Kidney glomerular epithelial cell (primary cell): ENCODE measurements around the gene TSPO.

Experiments
- DNase-seq: peaks from one replicate; lab custom pipeline; 2025; lab: John Stamatoyannopoulos, UW

TSPO gene

DNA sequence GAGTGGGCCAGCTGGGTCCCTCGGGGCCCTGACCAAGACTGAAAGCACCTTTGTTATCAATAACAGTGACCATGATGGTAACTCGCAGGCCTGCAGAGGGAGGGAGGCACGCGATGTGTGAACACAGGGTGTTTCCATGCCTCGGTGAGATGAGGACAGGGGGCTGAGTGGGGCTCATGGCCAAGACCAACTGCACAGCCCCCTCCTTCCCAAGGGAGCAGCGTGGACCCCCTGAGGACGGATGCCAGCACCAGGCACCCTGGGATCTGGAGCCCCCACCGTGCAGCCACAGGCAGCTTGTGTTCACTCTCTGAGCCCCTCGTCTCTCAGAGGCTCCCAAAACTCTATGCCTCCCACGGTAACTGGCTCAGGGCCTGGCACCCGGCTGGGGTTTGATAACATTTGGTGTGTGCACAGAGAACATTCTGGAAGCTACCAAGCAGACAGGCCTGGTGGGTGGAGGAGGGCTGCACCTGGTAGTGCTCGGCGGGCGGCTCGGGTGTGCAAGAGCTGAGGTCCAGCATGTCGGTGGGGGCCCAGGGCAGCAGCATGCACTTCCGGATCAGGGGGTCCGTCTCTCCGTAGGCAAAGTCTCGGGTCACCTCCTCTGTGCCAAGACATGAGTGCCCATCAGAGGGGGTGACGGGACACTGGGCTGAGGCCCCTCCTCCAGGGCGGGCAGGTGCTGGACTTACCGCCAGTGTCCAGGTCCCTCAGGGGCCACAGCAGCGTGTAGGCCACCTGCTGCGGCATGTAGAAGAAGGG, 28.0 kb downstream of the TSPO start:
- DNase-seq, result no peak

DNA sequence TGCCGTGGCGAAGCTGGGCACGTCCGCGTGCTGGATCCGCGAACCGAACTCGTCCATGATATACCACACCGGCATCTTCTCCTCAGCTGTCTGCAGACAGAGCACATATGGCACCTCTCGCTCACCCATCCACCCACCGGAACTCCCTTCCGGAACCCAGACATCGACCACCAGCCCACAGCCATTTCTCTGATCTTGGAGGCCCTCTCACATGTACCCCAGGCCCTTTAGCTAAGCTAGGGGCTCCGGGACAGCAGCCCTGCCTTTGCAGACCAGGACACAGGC, 28.5 kb downstream of the TSPO start:
- no peak for DNase-seq

GRCh38 chr22:43180670-43181069, 29.3 kb downstream of the TSPO start:
- no peak for DNase-seq

DNA sequence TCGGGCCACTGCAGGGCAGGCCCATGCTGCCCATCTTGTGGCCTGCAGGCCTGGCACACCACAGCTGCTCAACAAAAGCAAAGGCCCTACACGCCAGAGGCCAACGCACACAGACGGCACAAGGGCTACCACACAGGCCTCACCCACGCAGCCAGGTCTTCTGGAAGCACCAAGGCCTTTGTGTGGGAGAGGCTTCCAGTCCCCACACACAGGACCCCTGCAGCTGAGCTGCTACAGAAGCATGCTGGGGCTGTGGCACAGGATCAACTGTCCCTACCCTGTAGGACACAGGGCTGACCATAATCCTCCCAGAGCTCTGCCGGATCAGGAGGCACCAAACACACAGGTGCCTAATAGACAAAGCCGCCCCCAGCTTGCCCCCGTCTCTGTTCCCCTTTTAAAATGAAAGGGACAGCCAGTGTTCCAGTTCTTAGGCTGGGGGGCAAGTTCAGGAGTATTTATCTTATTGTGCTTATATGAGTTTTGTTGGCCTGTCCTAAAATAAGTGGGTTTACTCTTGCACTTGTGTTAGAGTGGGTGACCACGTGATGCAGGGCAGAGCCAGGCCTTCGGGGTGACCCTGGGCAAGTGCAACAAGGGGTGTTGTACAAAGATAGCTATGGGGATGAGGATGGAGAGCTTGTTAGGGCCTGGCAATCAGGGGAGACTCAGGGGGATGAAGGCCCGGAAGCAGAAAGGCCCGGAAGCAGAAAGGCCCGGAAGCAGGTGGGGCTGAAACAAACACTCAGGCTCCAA, 30.1 kb downstream of the TSPO start:
- DNase-seq, result no peak

DNA sequence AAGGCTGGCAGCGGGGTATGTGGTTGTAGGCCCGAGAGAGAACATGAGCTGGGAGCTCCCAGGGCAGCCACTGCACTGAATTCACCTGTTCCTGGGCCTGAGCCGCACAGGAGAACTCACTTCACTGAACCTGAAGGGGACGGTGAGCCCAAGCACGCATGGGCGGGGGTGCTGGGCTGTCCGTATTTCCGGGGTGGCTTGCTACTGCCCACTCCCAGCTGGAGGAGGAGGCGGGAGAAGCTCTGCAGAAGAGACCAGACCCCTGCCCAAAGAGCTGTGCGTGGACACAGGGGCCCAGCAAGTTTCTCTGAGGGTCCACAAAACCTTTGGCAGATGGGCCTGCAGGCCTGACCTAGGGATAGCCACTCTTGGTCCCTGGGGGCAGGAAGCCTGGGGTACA, 30.8 kb downstream of the TSPO start:
- no peak for DNase-seq

- no peak for DNase-seq
Measured at GRCh38 chr22:43182726-43183125, 31.4 kb downstream of the TSPO start.

DNA sequence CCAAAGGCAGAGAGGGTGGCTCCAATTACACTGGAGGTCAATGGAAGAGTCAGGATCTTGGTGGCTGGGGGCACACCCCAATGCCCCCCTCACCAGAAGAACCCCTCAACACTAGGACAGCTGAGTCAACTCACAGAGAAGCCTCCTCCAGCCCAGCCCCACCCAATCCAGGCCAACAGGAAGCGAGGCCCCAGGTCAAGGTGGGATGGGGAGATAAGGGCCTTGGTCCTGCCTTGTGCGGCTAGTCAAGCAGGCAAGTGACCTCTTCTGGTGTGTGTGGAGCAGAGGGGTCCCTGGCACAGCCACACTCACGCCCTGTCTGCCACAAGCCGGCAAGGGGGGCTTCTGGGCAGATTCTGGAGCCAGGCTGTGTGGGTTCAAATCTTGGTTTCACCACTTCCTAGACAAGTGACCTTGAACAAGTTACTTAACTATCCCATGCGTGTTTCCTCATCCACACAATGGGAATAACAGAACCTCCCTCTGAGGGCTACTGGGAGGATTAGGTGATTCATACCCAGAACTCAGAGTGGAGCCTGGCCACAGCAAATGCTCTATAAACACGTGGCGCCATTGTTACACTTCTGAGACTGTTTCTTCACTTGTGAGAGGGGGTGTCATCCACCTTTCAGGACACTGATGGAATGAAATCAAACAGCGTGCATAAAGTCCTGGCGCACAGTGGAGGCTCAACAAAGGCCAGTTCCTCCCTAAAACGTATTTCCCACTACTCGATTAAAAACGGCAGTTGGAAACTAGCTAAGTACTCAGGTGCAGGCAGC, 32.3 kb downstream of the TSPO start:
- DNase-seq, result peak; percentile 10

DNA sequence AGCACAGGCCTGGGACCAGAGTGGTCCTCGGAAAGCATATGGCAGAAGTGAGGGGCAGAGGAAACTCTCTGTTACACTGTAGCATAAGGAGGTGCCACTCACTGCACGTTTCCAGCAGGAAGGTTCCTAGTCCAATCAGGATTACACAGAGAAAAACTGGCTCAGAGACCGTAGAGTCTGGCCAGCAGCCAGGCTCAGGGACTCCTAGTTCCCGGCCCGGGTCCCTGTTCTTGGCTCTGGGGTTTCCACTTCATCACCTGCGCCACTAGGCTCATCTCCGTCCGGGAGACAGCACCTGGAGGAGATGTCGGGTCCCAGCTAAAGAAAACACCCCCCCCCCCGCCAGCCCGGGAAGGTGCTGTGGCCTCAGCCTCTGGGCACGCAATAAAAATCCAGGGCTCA, 34.5 kb downstream of the TSPO start:
- DNase-seq, result peak; percentile 17

- no peak for DNase-seq
Measured at GRCh38 chr22:43186272-43187170, 35.2 kb downstream of the TSPO start, which contains the start of gene TTLL12. Gene TTLL12, minus strand, starts transcription at chr22:43187134. Its CDS starts 65 bp downstream, at chr22:43187069.

DNA sequence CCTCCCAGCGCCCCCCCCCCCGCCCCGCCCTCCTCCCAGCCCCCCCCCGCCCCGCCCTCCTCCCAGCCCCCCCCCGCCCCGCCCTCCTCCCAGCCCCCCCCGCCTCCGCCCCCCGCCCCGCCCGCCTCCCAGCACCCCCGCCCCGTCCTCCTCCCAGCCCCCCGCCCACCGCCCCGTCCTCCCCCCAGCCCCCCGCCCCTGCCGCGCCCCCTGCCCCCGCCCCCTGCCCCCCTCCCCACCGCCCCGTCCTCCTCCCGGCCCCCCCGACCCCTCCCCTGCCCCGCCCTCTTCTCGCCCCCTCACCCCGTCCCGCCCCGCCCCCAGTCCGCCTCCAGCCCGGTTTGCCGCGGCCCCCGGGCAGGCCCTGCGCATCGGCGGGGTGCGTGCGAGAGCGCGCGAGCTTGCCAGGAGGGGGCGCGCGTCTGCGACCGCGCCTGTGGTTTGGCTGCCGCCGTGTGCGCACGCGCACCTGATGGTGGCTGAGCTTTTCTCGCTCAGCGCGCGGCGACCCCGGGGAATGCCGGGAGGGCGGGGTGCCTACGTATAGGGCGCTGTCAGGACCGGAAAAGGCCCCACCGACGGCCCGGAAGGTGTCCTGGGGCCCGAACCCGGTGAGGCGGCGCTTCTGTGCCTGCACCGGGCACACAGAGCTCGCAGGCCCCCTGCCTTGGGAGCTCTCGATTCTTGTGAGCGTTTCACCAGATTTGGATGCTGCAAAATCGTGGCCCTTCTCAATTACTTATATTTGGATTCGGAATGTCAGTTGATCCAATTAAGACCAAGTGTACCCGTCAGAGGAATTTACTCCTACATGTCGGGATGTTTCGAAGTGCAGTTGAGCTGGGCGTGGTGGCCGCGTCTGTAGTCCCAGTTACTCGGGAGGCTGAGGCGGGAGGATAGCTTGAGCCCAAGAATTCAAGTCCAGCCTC, 36.1 kb downstream of the TSPO start:
- DNase-seq, result peak; percentile 90

GRCh38 chr22:43188829-43189545, 37.6 kb downstream of the TSPO start:
- no peak for DNase-seq

DNA sequence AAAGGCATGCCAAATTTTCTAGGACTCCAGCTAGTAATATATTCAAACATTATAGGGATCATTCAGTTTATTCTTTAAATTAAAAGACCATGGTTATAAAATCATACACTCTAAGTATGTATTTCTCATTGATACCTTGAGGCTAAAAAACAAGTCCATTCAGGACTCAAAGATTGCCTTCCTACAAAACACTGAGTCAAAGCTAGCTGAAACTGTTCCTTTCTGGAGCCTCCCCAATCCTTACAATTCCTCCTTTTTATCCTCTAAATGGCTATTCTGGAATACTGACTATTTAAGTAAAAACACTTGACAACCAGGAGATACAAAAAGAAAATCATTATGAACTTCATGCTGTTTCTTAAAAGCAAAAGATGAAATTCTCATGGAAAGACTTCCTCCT, 40.5 kb downstream of the TSPO start:
- no peak for DNase-seq

DNA sequence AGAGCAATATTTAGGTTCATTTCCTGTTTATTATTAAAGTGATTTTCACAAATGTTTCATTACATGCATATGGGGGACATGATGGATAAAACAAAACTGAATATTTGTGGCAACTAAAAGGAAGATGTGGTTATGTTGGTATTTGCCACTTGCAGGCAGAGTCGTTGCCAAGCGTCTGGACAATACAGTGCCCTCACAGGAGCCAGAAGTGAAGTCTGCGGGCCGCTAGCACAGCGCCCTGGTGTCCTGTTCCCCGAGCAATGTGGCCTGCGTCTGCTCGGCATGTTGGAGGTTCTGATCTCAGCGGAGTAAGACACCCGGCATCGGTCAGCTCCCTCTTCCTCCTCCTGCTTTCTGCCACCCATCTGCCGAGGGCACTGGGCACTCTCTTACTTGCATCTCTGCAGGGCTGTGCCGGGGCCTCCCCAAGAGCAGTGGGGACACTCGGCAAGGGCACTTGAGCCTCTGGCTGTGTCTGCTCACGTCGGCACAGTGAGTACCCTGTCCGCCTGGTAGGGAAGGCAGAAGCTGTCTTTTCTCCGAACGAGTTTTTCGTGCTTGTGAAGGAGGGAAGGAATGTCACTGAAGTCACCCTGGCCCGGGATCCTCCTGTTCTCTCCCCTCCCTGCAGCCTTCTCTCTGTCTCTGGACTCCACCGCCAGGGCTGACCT, 46.0 kb downstream of the TSPO start:
- no peak for DNase-seq

- no peak for DNase-seq
Measured at GRCh38 chr22:43198126-43198525, 46.8 kb downstream of the TSPO start.

GRCh38 chr22:43198936-43199335, 47.6 kb downstream of the TSPO start:
- DNase-seq, result no peak

DNA sequence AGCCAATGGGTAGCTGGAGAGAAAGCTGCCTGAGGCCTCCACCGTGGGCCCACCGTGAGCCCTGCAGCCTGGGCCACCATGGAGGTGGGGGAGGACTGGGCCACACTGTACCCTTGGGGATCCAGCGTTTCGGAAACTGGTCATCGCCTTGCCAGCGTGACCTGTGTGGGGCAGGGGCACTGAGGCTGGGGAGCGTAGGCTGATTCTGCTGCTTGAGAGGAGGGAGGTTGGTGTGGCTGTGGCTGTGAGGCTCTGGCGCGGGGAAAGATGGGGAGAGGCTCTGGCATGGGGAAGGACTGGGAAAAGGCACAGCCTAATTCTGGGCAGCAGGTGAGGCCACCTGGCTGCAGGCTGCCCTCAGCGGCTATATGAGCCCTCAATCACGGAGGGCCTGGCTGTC, 48.2 kb downstream of the TSPO start:
- no peak for DNase-seq

GRCh38 chr22:43200031-43200430, 48.7 kb downstream of the TSPO start:
- DNase-seq, result no peak

DNA sequence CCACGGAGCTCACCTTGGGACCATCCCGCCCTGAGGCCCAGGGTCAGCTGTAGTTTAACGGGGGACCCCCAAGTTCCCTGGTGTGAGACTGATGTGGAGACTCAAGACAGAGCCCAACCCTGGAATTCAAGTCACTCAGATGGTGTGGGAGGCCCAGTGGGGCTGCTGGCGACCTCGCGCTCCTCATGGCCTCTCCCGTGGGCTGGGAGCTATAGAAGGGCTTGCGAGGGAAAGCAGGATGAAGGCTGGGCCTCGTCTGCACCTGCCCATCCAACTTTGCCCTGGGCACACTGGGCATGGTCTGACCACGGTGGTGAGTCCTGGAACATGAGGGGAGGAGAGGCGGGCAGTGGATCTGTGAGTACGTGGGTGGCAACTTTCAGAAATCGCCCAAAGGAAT, 49.2 kb downstream of the TSPO start:
- no peak for DNase-seq

DNA sequence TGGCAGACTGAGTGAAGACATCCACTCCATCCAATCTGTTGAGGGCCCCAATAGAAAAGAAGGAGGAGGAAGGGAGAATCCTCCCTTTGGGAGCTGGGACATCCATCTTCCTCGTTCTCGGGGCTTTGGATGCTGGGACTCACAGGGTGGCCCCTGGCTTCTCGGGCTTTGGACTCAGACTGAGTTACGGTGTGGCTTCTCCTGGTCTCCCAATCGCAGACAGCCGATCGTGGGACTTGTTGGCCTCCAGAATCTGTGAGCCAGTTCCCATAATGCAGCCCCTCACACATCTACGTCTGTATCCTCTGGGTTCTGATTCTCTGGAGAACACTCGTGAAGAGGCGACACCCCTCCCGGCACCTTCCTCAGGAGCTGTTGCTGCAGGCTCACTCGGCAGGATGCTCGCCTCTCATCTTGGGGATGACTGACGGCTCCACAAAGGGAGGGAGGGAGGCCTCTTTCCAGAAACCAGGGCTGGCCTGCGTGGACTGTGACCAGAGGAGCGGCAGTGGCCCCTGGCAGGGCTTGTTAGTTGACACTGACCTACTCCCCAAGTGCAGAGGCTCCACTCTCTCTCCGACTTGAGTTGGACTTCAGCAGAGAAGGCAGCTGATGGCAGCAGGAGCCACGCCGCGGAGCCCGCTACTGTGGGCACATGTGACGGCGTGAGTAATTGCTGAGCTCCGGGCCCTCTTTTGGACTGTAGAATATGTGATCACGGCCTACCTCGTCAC, 50.3 kb downstream of the TSPO start:
- DNase-seq, result no peak
